ENCODE data around the gene PMF1.
A peak's percentile ranks its signal among the peaks of the same experiment; 100 is the strongest.

The PMF1 gene, protein sequence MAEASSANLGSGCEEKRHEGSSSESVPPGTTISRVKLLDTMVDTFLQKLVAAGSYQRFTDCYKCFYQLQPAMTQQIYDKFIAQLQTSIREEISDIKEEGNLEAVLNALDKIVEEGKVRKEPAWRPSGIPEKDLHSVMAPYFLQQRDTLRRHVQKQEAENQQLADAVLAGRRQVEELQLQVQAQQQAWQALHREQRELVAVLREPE

DNA sequence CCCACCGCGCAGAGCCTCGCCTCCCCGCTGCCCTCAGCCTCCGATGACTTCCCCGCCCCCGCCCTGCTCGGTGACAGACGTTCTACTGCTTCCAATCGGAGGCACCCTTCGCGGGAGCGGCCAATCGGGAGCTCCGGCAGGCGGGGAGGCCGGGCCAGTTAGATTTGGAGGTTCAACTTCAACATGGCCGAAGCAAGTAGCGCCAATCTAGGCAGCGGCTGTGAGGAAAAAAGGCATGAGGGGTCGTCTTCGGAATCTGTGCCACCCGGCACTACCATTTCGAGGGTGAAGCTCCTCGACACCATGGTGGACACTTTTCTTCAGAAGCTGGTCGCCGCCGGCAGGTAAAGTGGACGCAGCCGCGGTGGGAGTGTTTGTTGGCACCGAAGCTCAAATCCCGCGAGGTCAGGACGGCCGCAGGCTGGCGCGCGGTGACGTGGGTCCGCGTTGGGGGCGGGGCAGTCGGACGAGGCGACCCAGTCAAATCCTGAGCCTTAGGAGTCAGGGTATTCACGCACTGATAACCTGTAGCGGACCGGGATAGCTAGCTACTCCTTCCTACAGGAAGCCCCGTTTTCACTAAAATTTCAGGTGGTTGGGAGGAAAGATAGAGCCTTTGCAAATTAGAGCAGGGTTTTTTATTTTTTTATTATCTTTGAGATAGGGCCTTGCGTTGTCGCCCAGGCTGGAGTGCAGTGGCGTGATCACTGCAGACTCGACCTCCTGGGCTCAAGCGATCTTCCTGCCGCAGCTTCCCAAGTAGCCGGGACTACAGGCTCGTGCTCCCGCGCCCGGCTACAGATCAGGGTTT is at the start of gene PMF1:
Gene PMF1 (plus strand): TSS at position 175 of the 811 bp plus-strand sequence. CDS start 9 bp downstream, at position 184.
- peak; percentile 87 for DNase-seq (ENCODE audit: extremely low read depth, low read depth)
- TF ChIP-seq CTCF (IDR thresholded peaks at IDR 0.05; ENCODE audit: low read depth, low read length), result no peak

DNA sequence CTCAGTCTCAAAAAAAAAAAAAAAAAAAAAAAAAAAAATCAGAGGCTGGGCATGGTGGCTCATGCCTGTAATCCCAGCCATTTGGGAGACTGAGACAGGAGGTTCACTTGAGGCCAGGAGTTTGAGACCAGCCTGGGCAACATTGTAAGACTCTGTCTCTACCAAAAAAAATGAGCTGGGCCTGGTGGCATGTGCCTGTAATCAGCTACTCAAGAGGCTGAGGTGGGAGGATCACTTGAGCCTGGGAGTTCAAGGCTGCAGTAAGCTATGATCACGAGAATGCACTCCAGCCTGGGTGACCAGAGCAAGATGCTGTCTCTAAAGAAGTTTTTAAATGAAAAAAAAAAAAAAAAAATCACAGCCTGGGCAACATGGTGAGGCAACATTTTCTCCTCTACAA is 49.1 kb upstream of the PMF1 start:
- TF ChIP-seq CTCF (IDR thresholded peaks at IDR 0.05; ENCODE audit: low read depth, low read length), result no peak
- no peak for DNase-seq (ENCODE audit: extremely low read depth, low read depth)

- no peak for DNase-seq (ENCODE audit: extremely low read depth, low read depth)
- TF ChIP-seq CTCF (IDR thresholded peaks at IDR 0.05; ENCODE audit: low read depth, low read length), result no peak
Measured at GRCh38 chr1:156164125-156164831, 48.5 kb upstream of the PMF1 start.

GRCh38 chr1:156165083-156165482 is 47.7 kb upstream of the PMF1 start:
- no peak for DNase-seq (ENCODE audit: extremely low read depth, low read depth)
- TF ChIP-seq CTCF (IDR thresholded peaks at IDR 0.05; ENCODE audit: low read depth, low read length), result no peak

DNA sequence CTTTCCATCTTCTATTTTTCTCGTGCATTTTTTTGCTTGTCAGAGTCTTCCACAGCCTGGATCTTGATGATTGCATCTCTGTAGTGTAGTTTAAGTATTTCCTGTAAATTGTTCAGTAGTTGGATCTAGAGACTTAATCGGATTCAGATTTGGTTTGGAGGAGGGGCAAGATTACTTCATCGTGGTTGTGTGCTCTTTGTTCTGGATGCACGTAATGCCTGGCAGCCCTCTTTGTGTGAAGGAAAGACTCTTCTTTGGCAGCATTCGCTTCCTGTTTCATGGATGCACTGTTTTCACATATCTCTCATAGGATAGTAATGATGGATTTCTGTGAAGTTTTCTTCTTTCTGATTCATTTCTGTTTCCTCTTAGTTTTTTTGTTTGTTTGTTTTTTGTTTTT is 45.3 kb upstream of the PMF1 start:
- no peak for DNase-seq (ENCODE audit: extremely low read depth, low read depth)
- no peak for TF ChIP-seq CTCF (IDR thresholded peaks at IDR 0.05; ENCODE audit: low read depth, low read length)

DNA sequence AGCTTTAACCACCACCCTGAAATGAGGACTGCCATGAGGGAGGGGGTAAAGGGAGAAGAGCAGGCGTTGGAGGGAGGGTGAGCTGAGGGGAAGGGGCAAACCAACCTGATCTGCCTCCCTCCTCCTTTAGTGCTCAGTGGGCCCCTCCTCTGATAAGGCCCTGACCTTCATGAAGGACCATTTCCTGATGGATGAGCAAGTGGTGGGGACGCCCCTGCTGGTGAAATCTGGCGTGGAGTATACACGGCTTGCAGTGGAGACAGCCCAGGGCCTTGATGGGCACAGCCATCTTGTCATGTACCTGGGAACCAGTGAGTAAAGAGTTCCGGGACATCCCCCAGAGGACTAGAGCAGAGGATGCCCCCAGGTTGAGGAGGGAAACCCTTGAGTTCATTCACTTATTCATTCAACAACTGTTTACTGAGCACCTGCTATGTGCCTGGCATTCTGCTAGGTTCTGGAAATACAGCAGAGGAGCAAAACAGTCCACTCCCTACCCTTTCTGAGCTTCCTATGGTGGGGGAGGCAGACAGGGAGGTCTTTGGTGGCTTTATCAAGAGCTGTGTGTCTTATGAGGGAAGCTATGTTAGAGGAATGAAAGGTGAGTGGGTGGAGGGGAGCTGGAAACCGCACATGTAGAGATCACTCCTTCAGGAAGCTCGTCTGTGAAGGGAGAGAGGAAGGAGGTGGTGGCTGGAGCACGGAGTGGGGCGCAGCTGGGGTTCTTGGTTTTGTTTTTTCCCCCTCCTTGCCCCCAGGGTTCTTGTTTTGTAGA is 39.9 kb upstream of the PMF1 start:
- no peak for DNase-seq (ENCODE audit: extremely low read depth, low read depth)
- no peak for TF ChIP-seq CTCF (IDR thresholded peaks at IDR 0.05; ENCODE audit: low read depth, low read length)

Data from AG09319 (cell line).